NT2/D1 (cell line): ENCODE measurements around the gene ANKRD55.

Source experiments
- SUZ12 ChIP-seq: IDR thresholded peaks from 2 replicates; pipeline ENCODE4 v1.6.1; 2011; ENCODE audit not compliant: insufficient read length, insufficient read depth; ENCODE audit errors: extremely low read depth
- YY1 ChIP-seq: IDR thresholded peaks from 2 replicates; pipeline ENCODE4 v1.6.1; 2011; ENCODE audit not compliant: insufficient read length, insufficient read depth
- ZNF274 ChIP-seq: IDR thresholded peaks from 2 replicates; pipeline ENCODE4 v1.6.1; 2011; ENCODE audit warnings: mild to moderate bottlenecking, low read depth, low read length

GRCh38 chr5:56116599-56117141 lies 116.5 kb downstream of the ANKRD55 start:
- TF ChIP-seq YY1 = no peak
- TF ChIP-seq ZNF274 = no peak
- TF ChIP-seq SUZ12 = no peak
